HCT116 (cell line): Measurements from ENCODE around the gene NCKAP5. TPM values are rescaled to one million over a fixed set of nuclear protein-coding genes. Genes with fewer than 3 reads are reported as not detected.

Source experiments
- ATAC-seq: fragments of 200-7000 bp; cut with Tn5 transposase; 2 replicates; pipeline ENCODE4 v1.9.1; 2020; ENCODE audit warnings: mild to moderate bottlenecking, moderate library complexity
- BruUV-seq: library from RNA; stranded (reverse); fragments of 400-500 nt; replicated peaks from 2 replicates; lab custom pipeline; 2021; lab: Mats Ljungman, UMichigan
- CTCF ChIA-PET: fragments of 300-600 bp; sonication (Branson Sonifier 250); formaldehyde crosslinking; loops from one replicate; lab custom pipeline; 2021; ENCODE audit warnings: antibody characterized with exemption; lab: Charles Lee
- POLR2A ChIA-PET: fragments of 300-600, 350-600 bp; sonication (Branson Sonifier 250); formaldehyde crosslinking; loops from one replicate; lab custom pipeline; 2021; ENCODE audit warnings: antibody characterized with exemption; lab: Charles Lee
- RAD21 ChIA-PET, 2 experiments: fragments of 300-600 bp; sonication (Branson Sonifier 250); formaldehyde crosslinking; loops; one replicate each; lab custom pipeline; 2023; ENCODE audit warnings: low total read pairs in 2 of 2; ENCODE audit not compliant: uncharacterized antibody in 2 of 2, unreplicated experiment in 2 of 2, low non-redundant PET in 1 of 2; lab: Charles Lee
- DNase-seq: peaks from one replicate; pipeline ENCODE4 v3.0.0-alpha.2; 2010; ENCODE audit warnings: low read depth, low spot score
- H2AFZ ChIP-seq: fragments of 200-600 bp; shearing (Covaris generic), sonication (generic); 2 replicates; pipeline ENCODE4 v1.6.1; 2017; ENCODE audit warnings: low read depth, mixed run types, mixed read lengths, antibody characterized with exemption, low read length; ENCODE audit not compliant: poor library complexity, severe bottlenecking
- H3K27ac ChIP-seq: 2 replicates; pipeline ENCODE4 v1.5.1; 2012; ENCODE audit warnings: low read depth, low read length
- H3K27me3 ChIP-seq: fragments of 200-600 bp; sonication (generic); 2 replicates; pipeline ENCODE4 v1.6.1; 2016; ENCODE audit warnings: mixed run types, low read length, mixed read lengths; ENCODE audit not compliant: insufficient read depth
- H3K36me3 ChIP-seq, 2 experiments: fragments of 200-500 bp in 1 of 2; fragments of 200-600 bp in 1 of 2; sonication (Bioruptor generic) in 1 of 2; sonication (generic) in 1 of 2; 2 replicates each; pipeline versions ENCODE4 v1.5.1 to v1.6.1; 2014 to 2016; ENCODE audit warnings: low read length in 2 of 2, inconsistent platforms in 1 of 2, mixed read lengths in 1 of 2, mixed run types in 1 of 2; ENCODE audit not compliant: insufficient read depth in 2 of 2, control insufficient read depth in 1 of 2
- H3K4me1 ChIP-seq, 2 experiments: fragments of 200-600 bp in 1 of 2; sonication (generic) in 1 of 2; 2 replicates each; pipeline versions ENCODE4 v1.5.1 to v1.6.1; 2012 to 2017; ENCODE audit warnings: low read length in 2 of 2, inconsistent platforms in 1 of 2, mild to moderate bottlenecking in 1 of 2, mixed read lengths in 1 of 2, mixed run types in 1 of 2, moderate library complexity in 1 of 2; ENCODE audit not compliant: insufficient read depth in 2 of 2, control insufficient read depth in 1 of 2
- H3K4me2 ChIP-seq: fragments of 200-600 bp; sonication (generic); 2 replicates; pipeline ENCODE4 v1.6.1; 2017; ENCODE audit warnings: mixed run types, low read length, mixed read lengths
- H3K4me3 ChIP-seq, 2 experiments: fragments of 200-600 bp in 1 of 2; sonication (generic) in 1 of 2; replicated peaks in 1 of 2; 2 replicates each; pipeline ENCODE4 v1.5.1; 2011 to 2016; ENCODE audit warnings: low read length in 2 of 2, control low read depth in 1 of 2, low read depth in 1 of 2, mild to moderate bottlenecking in 1 of 2, mixed read lengths in 1 of 2, mixed run types in 1 of 2
- H3K79me2 ChIP-seq: fragments of 200-600 bp; sonication (generic); 2 replicates; pipeline ENCODE4 v1.6.1; 2017; ENCODE audit warnings: mild to moderate bottlenecking, mixed run types, low read length, moderate library complexity, mixed read lengths; ENCODE audit not compliant: insufficient read depth
- H3K9ac ChIP-seq: fragments of 200-600 bp; sonication (generic); 2 replicates; pipeline ENCODE4 v1.6.1; 2016; ENCODE audit warnings: low read length, mixed read lengths
- H3K9me2 ChIP-seq: fragments of 200-600 bp; sonication (generic), shearing (Covaris generic); 2 replicates; pipeline ENCODE4 v1.6.1; 2017; ENCODE audit warnings: mixed run types, mild to moderate bottlenecking, moderate library complexity; ENCODE audit not compliant: insufficient read depth
- H3K9me3 ChIP-seq, 2 experiments: fragments of 200-500 bp in 1 of 2; fragments of 200-600 bp in 1 of 2; sonication (Bioruptor generic) in 1 of 2; sonication (generic) in 1 of 2; 2 replicates each; pipeline ENCODE4 v1.6.1; 2014 to 2017; ENCODE audit warnings: low read length in 2 of 2, mixed read lengths in 2 of 2, inconsistent platforms in 1 of 2, low read depth in 1 of 2, mild to moderate bottlenecking in 1 of 2, mixed run types in 1 of 2, moderate library complexity in 1 of 2; ENCODE audit not compliant: control insufficient read depth in 1 of 2, insufficient read depth in 1 of 2
- H4K20me1 ChIP-seq: fragments of 200-600 bp; sonication (generic), shearing (Covaris generic); 2 replicates; pipeline ENCODE4 v1.6.1; 2017; ENCODE audit warnings: mixed run types, mild to moderate bottlenecking, moderate library complexity; ENCODE audit not compliant: insufficient read depth
- CBX3 ChIP-seq: IDR thresholded peaks from 2 replicates; pipeline ENCODE4 v1.6.1; 2012; ENCODE audit warnings: low read depth
- CTCF ChIP-seq, 3 experiments: fragments of 200-600 bp in 1 of 3; sonication (generic) in 1 of 3; IDR thresholded peaks in 2 of 3; conservative IDR thresholded peaks in 1 of 3; 2 replicates each; pipeline ENCODE4 v1.5.1; 2012 to 2017; ENCODE audit warnings: low read depth in 2 of 3, low read length in 2 of 3, antibody characterized with exemption in 1 of 3, borderline replicate concordance in 1 of 3, control low read depth in 1 of 3, mild to moderate bottlenecking in 1 of 3, mixed read lengths in 1 of 3, mixed run types in 1 of 3, moderate library complexity in 1 of 3; ENCODE audit not compliant: insufficient read depth in 1 of 3
- EGR1 ChIP-seq: IDR thresholded peaks from 2 replicates; pipeline ENCODE4 v1.6.1; 2012; ENCODE audit warnings: low read depth
- ELF1 ChIP-seq: IDR thresholded peaks from 2 replicates; pipeline ENCODE4 v1.6.1; 2012; ENCODE audit warnings: low read depth, borderline replicate concordance
- EZH2phosphoT487 ChIP-seq: fragments of 200-600 bp; IDR thresholded peaks from 2 replicates; pipeline ENCODE4 v1.6.1; 2018; ENCODE audit warnings: antibody characterized with exemption, borderline replicate concordance
- JUND ChIP-seq: IDR thresholded peaks from 2 replicates; pipeline ENCODE4 v1.6.1; 2012
- POLR2A ChIP-seq: IDR thresholded peaks from 2 replicates; pipeline ENCODE4 v1.7.0; 2011; ENCODE audit warnings: borderline replicate concordance; ENCODE audit not compliant: insufficient read depth, insufficient read length; ENCODE audit errors: extremely low read depth
- POLR2AphosphoS5 ChIP-seq: IDR thresholded peaks from 2 replicates; pipeline ENCODE4 v1.6.1; 2011; ENCODE audit warnings: mild to moderate bottlenecking, low read depth, low read length, moderate library complexity
- RAD21 ChIP-seq: IDR thresholded peaks from 2 replicates; pipeline ENCODE4 v1.6.1; 2012; ENCODE audit warnings: low read depth, mild to moderate bottlenecking
- REST ChIP-seq: IDR thresholded peaks from 2 replicates; pipeline ENCODE4 v1.6.1; 2012; ENCODE audit warnings: low read depth
- TCF7L2 ChIP-seq: IDR thresholded peaks from 2 replicates; pipeline ENCODE4 v1.7.0; 2011; ENCODE audit warnings: borderline replicate concordance, inconsistent platforms; ENCODE audit not compliant: insufficient read depth, insufficient read length; ENCODE audit errors: extremely low read depth
- ZNF274 ChIP-seq: fragments of 200-500 bp; sonication (Bioruptor generic); IDR thresholded peaks from 2 replicates; pipeline ENCODE4 v1.6.1; 2014; ENCODE audit warnings: mild to moderate bottlenecking, low read depth, low read length, inconsistent platforms
- intact Hi-C: fragments of 100-400 bp; cut with micrococcal nuclease; formaldehyde crosslinking; loops from 2 replicates; pipeline ENCODE4 v1.10.0; 2022
- total RNA-seq: library from RNA; stranded (reverse); gene quantifications from one replicate; pipeline ENCODE4 v1.2.1, GENCODE V29; 2021; ENCODE audit not compliant: unreplicated experiment
- TF ChIP-seq, protein P1 (sequence below): IDR thresholded peaks from 2 replicates; pipeline ENCODE4 v1.6.1; 2012

The NCKAP5 gene
- total RNA-seq, 1 experiment from 2014 or later: 0.30 TPM

- Histone ChIP-seq H3K36me3 (no peaks in the 10 kb centered on the region), H4K20me1 (no peaks in the 10 kb centered on the region), H3K9me2 (no peaks in the 10 kb centered on the region), H2AFZ (no peak overlapping the region), H3K4me1 (no peaks in the 10 kb centered on the region), H3K79me2 (no peaks in the 10 kb centered on the region), H3K4me2 (no peak overlapping the region), H3K9ac (no peak overlapping the region), H3K4me3 (no peak overlapping the region), H3K27me3 (no peaks in the 10 kb centered on the region)
- BruUV-seq: no TSS peak
- ChIA-PET RAD21 (no interaction called here), CTCF (no interaction called here)
- intact Hi-C loops: no loop called here
- DNase-seq: no peak
- TF ChIP-seq EZH2phosphoT487 (no peak), JUND (no peak), REST (no peak), ELF1 (no peak), POLR2AphosphoS5 (no peak), EGR1 (no peak), RAD21 (no peak), POLR2A (no peak), CTCF (IDR thresholded peaks at IDR 0.05 in 2 of 3, conservative IDR thresholded peaks at IDR 0.05 in 1 of 3; ENCODE audit: borderline replicate concordance in 1 of 3, insufficient read depth in 1 of 3, low read depth in 2 of 3, low read length in 2 of 3) (no peak), ZNF274 (no peak), CBX3 (no peak), TCF7L2 (no peak)
- TF ChIP-seq, protein P1, sequence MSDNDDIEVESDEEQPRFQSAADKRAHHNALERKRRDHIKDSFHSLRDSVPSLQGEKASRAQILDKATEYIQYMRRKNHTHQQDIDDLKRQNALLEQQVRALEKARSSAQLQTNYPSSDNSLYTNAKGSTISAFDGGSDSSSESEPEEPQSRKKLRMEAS: no peak
- TF ChIP-seq, all 23 proteins: peak for 0
- H3K9me3 ChIP-seq: no peaks in the 10 kb centered on the region
- no peak overlapping the region for H3K27ac ChIP-seq
- no peak for ATAC-seq
- POLR2A ChIA-PET: no interaction called here
Measured at GRCh38 chr2:133421516-133422324, 146.5 kb downstream of the NCKAP5 start.
